Epidermal melanocyte (primary cell): ENCODE data around the gene AKNA.

Source experiments
- DNase-seq: peaks from one replicate; pipeline ENCODE4 v3.0.0; 2011; ENCODE audit warnings: low spot score; ENCODE audit not compliant: insufficient read length

AKNA gene, protein sequence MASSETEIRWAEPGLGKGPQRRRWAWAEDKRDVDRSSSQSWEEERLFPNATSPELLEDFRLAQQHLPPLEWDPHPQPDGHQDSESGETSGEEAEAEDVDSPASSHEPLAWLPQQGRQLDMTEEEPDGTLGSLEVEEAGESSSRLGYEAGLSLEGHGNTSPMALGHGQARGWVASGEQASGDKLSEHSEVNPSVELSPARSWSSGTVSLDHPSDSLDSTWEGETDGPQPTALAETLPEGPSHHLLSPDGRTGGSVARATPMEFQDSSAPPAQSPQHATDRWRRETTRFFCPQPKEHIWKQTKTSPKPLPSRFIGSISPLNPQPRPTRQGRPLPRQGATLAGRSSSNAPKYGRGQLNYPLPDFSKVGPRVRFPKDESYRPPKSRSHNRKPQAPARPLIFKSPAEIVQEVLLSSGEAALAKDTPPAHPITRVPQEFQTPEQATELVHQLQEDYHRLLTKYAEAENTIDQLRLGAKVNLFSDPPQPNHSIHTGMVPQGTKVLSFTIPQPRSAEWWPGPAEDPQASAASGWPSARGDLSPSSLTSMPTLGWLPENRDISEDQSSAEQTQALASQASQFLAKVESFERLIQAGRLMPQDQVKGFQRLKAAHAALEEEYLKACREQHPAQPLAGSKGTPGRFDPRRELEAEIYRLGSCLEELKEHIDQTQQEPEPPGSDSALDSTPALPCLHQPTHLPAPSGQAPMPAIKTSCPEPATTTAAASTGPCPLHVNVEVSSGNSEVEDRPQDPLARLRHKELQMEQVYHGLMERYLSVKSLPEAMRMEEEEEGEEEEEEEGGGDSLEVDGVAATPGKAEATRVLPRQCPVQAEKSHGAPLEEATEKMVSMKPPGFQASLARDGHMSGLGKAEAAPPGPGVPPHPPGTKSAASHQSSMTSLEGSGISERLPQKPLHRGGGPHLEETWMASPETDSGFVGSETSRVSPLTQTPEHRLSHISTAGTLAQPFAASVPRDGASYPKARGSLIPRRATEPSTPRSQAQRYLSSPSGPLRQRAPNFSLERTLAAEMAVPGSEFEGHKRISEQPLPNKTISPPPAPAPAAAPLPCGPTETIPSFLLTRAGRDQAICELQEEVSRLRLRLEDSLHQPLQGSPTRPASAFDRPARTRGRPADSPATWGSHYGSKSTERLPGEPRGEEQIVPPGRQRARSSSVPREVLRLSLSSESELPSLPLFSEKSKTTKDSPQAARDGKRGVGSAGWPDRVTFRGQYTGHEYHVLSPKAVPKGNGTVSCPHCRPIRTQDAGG (N-terminal part only)

DNA sequence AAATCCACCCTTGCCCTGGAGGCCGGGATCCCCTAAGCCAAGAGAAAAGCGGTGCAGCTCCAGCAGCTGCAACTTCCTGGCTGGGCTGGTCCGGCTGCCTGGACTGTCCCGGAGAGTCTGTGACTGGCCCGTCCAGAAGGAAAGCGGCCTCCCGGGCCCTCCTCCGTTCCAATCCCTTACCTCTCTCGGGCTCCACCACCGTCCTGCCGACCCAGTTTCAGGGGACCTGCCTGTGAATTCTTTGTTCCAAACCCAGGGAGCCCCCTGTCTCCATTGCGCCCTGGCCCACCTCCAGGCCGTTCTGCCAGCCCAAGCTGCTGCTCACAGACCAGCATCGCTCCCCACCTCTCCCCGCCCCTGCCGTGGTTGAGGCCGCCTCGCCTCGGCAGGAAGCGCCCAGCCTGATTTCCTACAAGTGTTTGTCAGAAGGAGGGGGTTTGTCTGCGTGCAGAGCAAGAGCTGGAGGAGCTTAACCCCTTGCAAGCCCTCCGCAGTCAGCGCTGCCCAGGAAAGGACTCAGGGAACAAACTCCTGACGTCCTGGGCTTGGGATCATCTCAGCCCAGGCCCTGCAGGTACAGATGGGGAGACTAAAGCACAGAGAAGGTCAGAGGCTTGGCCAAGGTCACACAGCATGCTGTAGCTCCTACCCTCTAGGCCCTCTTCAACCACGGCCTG is at the start of gene AKNA:
TSS of gene AKNA (minus strand) at position 303 of the 677 bp plus-strand sequence. CDS start 6,649 bp downstream, outside the sequence.
- DNase-seq, result peak; percentile 74

DNA sequence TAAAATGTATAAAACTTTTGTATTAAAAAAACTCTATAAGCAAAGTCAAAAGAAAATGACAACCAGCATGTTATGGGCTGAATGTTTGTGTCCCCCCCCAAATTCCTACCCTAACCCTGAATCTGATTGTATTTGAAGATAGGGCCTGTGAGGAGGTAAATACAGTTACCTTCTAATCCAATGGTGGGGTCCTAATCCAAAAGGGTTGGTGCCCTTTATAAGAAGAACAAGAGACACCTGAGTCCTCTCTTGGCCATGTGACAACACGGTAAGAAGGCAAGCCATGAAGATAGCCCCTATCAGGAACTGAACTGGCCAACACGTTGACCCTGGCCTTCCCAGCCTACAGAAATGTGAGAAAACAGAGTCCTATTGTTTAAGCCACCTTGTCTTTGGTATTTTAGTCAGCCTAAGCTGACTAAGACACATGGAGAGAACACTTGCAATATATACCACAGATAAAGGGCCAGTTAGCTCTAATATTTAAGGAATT is 49.7 kb upstream of the AKNA start:
- no peak for DNase-seq

DNA sequence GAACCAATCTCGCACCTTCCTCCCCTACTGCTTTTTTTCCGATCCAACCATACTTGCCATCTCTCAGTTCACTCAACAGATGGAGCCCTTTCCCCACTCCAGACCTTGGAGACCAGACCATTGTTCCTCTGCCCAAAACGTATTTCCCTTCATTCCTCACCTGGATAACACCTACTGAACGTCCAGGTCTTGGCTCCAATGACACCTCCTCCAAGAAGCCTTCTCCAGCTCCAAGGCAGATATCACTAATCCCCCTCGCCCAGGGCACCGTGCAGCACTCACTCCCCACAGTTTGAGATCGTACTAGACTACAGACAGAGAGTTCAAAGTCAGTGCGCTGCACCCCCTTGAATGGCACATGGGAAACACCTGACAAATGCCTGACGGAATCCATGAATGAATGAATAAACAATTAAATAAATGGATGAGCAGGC is 47.1 kb upstream of the AKNA start:
- no peak for DNase-seq

DNA sequence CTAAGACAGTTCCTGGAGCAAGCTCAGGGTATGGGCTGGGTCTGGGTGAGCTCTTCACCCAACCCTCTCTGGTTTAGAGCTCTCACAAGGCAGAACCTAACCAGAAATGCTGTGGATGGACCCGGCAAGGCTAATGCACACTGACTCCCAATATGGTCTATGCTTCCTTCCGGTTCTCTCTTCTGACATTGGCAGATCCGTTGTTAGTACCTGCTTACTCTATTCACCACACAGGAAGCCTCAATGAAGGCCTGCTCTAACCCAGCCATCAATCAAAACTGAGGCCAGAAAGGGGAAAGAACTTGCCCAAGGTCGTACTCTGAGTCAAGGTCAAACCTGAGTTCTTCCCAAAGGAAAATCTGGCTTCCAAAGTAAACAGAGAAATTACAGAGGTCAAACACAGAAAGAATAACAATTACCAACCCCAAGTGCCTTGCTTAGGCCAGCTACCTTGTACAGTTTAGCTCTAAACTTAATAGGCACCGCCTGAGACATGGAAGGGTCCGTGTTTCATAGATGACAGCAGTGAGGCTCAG is 46.0 kb upstream of the AKNA start:
- DNase-seq, result no peak

DNA sequence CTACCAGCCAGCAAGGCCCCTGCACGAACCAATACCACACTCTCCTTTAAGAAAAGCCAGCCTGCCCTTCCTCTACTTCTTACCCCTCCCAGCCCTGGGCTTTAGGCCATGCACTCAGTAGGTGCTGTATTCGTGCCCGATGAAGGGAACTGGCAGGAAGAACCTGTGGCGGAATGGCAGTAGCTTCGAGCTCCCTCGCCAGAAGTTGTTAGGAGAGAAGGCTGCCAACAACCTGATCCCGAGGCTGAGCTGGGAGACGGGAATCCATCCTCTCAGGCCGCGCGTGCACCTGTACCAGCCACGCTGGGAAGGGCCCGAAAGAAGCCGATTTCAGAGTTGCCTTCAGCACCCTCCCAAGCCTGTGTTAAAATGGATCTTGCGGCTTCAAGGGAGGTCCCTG is 45.3 kb upstream of the AKNA start:
- no peak for DNase-seq

DNA sequence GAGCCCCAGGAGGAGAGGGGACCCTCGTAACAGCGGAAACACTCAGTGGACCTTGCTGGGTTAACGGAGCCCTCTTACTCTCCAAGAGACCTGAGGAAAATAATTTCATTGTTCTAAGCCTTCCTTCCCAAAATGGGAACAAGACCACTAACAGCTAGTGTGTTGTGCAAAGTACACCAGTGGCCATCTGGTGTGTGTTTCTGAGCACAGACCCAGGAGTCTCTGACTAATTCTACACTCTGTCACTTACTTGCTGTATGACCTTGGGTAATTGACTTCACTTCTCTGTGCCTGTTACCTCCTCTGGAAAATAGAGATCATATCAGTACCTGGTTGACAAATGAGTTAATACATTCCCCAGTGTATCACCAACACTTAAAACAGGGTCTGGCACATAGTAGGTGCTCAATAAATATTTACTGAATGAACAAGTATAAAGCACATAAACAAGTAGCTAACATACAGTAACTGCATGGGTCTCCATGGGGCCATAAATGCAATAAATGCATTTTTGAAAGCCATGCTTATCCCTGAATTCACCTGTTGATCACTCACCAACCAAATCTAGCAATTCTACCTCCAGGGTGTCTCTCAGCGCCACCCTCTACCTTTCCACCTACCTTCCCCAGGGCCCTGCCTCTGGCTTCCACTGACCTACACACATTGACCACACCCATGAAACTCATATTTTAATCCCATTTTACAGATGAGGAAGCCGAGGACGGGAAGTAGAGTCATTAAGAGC is 44.7 kb upstream of the AKNA start:
- no peak for DNase-seq

DNA sequence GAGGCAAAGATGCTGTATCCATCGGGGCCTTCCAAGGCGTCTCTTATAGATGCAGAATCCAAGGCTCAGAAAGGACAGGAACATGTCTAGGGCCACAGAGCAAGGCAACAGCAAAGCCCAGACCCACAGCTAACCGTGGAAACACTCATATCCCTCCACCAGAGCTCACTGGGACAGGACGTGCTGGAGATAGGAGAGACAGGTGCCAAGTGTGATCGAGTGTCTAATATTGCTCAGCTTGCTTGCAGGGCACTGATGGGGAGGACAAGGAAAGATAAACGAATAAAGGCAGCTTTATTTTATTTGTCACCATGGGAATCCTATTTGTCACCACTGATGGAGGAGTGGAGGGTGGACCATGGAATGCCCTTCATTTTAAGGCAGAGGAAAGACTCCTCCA is 44.0 kb upstream of the AKNA start:
- no peak for DNase-seq

DNA sequence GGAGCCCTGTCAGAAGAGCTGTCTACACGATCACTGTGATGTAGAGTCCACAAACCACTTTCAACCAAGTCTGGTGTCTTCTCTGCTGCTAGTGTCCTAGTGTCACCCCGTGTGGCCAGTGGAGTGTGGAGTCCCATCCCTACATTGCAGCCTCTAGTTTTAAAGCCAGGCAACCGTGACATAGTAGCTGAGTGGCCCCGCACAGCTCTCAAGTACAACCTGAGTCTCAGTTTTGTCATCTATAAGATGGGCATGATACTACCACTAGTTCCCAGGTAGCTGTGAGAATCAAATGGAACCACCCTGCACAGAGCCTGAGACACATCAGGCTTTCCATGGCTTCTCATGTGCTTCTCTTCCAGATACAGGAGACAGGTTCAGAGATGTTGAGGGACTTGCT is 43.2 kb upstream of the AKNA start:
- DNase-seq, result no peak

DNA sequence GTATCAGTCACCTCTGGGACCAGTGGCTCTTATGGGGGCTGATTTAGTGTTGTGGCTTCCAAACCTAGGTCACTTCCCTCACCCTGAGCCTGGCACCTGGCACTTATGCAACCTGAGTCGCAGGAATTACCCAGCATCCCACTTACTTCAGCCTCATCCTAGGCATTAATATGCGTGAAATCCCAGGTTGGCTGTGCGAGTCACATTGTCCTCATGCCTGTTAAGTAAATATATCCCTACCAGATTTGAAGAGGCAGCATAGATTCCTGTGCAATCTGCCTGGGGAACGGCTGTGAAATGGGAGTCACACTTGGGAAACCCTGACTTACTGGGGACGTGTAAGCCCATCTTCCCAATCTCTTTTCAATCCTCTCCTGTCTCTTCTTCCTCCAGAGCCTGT is 42.7 kb upstream of the AKNA start:
- no peak for DNase-seq

DNA sequence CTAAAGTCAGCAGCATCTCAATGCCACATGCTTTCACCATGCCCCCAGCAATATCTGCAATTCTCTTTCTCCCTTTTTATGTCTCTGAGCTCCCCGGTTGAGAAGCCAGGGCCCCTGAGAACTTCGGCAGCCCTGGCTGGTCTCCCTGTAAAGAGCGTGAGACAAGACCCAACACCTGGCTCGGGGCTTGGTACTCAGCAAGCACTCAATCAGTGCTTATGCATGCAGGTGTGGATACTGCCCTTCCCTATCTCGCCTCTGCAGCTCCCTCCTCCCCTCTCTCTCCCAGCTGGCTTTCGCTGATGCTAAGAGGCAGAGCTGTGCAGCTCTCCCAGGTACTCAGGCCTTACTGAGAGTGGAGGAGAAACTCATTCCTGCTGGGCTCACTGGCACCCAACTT is 41.7 kb upstream of the AKNA start:
- DNase-seq, result no peak

DNA sequence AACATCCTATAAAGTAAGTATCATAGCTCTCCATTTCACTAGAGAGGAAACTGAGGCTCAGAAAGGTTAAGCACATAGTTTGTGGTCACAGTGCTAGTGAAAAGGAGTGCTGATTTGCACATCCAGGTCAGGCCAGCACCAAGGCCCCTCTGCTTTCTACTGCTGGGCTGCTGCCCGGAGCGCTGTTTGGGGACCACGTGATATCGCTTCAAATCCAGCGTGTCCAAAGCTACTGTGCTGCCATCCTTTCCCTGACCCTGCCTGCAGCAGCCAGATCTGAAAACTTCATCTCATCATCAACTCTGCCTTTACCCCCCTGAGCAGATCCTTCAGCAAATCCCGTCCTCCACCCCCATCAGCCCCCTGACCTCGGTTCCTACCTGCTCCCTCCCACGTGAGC is 40.7 kb upstream of the AKNA start:
- no peak for DNase-seq

DNA sequence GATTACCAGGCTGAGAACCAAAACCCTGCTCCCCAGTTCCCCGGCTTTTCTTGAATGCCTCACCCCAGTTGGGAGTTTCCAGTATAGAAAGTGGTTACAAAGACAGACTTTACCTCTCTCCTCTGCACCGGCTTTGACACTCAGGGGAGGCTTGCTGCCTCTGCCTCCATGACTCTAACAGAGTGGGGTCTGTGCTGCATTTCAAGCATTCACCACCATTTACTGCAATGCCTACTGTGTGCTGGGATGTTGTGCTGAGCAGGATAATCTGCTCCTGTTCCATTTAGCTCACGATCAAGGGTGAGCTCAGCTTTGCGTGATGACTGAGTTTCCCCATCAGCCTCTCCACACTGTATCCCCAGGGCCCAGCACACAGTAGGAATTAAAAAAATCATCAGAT is 39.9 kb upstream of the AKNA start:
- DNase-seq, result no peak

DNA sequence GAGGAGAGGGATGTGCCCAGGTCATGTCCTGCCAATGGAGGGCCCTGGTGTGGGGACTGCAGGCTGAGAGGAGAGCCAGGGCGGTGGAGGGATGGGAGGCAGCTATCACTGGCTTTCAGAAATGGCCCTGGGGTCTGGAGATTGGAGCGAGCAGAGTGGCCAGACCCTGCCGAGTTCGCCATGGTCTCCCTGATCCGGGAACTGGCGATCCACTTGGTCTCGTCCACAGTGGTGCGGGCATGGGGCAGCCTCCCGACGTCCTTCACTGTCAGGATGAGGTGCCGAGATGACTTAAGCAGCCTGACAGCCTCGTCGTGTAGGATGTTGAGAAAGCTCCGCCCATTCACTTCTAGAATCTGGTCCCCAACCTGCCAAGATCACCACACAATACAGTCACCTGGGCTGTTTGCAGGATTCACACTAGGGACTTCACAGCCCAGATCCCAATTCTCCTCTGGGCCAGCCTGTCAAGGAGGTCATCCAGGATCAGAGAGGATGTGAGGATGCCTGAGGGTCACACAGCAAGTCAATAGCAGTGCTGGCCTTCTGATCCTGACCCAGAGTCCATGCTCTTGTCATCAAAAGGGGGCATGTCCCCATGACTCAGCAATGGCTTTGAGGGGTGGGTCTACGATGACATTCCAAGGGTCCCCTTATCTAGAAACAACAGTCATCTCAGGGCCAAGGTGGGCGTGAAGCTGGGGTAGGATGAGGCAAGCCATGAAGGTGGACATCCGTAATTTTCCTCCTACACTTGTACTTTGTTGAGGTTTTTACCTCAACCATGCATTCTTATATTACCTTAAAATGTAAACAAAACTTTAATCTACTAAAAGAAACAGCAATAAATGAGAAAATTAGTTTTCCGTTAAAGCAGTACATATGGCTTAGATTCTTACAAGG is 38.5 kb upstream of the AKNA start:
- DNase-seq, result no peak

DNA sequence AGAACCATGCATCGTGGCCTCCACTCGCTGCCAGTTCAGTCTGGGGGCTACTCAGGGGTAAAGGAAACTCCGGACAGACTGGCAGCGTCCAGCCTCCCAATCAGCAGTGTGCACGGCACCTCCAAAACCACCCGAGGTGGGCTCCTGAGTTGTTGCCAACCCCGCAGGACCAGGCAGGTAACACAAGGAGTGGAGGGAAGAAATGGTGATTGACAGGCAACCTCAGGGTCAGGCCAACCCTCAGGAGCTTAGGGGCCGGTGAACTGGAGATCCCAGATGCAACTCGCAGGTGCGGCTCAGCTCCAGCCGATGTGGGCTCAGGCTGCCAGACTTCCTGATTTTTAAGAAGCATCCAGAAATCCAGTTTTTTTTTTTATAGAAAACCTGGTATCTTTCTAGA is 37.3 kb upstream of the AKNA start:
- no peak for DNase-seq

DNA sequence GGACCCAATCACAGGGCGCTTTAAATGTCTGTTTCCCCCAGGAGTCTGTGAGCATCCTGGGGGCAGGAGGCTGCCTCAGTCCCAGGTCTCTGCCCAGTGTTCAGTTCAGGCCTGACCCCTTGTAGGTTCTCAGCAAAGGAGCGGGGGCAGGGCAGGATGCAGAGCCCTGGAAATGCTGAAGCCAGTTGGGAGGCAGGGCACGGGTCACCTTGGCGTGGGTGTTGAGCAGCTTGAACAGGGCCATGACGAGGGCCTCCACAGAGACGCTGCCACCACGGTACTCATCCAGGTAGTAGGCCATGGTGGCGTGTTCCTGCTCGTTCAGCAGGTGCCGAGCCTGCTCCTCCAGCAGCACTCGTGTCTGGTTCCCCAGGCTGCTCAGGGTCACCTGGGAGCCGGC is 36.3 kb upstream of the AKNA start:
- DNase-seq, result no peak

DNA sequence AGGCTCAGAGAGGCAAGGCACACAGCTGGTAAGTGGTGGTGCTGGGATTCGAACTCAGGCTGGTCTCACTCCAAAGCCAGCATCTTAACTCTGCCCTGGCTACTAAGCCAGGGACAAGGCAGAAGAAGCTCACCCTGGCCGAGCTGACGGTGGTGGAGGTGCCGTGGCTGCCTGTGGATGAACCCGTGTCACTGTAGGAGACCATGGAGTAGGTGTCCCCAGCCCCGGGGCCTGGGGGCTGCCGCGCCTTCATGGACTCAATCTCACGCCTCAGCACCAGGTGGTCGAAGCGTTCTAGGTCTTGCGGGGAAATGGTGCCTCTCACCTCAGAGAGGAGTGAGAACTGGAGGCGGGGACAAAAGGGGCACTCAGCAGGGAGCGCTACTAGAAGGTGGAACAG is 35.4 kb upstream of the AKNA start:
- no peak for DNase-seq

DNA sequence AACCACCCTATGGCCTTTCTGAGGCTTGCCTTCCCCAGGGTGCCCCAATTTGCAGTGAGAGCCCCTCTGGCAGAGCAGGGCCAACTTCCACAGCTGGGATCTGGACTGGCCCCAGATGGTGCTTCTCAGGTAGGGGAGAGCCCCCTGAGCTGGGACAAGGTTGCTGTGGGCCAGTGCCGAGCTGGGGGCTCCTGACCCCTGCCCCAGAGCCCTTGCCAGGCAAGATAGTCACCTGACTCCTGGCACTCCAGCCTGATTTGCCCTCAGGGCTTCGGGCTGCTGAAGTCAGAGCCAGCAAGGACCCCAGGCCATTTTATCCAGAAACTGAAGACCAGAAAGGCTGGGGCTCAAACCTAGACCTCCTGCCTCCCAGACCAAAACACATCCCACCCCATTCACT is 33.4 kb upstream of the AKNA start:
- no peak for DNase-seq

DNA sequence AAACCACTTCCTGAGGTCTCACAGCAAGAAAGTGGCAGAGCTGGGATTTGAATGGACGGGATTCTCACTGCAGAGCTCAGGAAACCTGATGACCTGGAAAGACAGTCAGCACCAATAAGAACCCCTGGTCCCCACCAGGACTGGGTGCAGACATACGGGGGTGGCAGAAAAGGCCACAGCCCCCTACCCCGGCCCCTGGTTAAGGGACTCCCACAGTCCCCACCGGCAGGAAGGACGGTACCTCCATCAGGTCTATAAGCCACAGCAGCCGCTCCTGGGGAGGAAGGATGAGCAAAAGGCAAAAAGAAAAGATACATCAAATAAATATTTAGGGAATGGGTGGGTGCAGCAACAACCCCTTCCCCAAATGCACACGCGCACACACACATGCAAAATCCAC is 32.0 kb upstream of the AKNA start:
- no peak for DNase-seq

DNA sequence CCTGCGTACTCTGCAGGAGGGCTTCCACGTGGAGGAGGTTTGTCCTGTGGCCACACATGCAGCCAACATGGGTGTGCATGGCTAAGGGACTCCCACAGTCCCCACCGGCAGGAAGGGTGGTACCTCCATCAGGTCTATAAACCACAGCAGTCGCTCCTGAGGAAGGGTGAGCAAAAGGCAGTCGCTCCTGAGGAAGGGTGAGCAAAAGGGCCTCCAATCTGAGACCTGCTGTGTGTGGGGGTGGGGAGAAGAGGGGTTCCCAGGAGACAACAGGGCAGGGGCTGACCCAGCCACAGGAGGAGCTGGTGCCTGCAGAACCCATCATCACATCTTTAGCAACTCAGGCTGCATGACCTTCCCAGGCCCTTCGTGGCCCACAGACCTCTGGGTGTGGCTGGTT is 30.3 kb upstream of the AKNA start:
- DNase-seq, result no peak
